Measurements from ENCODE around the gene ZNRF2.
"Not testable (repeated sequence)": the region's sequence is repeated elsewhere in the genome, so short reads cannot be mapped to it uniquely, and the experiment has no call there.

ZNRF2 gene

DNA sequence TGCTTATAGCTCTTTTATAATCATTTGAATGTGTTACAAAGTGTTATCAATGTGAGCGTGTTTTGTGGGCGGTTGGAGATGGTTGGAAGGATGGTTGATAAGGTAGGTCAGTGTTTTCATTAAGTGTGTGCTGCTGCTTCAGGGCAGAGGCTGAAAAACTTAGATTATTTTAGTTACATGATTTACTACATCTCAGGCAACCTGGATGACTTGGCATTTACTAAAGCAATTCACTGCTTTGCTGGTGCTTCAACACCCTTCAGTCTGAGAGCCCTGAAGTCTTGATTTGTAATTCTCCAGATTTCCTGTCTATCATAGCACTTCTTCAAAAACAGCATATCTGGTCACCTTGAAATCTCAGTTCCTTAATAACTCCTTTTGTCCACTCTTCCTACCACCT lies 11.9 kb downstream of the ZNRF2 start:
- H3K4me3 ChIP-seq; H3K9ac ChIP-seq (ENCODE audit: insufficient read length); H3K9me3 ChIP-seq (ENCODE audit: low read depth, low read length); H3K36me3 ChIP-seq (ENCODE audit: insufficient read depth, low read length); DNase-seq (ENCODE audit: low read depth, low spot score): not testable (repeated sequence)
- H3K27ac ChIP-seq, result peak overlapping the region; percentile 17; the same call in 1 of the 2 replicates

DNA sequence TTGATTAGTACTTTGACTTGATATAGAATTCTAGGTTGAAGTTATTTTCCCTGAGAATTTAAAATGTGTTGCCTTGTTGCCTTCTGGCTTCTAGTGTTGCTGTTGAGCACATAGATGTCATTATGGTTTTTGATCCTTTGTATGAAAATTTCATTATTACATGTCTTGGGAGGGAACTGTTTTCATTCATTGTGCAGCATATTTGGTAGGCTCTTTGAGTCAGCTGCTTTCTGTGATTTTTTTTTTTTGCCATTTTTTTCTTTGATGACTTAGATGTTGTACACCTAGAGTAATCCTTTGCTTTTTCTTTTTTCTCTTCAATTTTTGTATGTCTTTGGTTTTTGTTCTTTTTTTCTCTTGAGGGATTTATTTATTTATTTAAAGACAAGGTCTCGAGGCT lies 13.1 kb downstream of the ZNRF2 start:
- not testable (repeated sequence) for H3K4me3 ChIP-seq; H3K9ac ChIP-seq (ENCODE audit: insufficient read length); DNase-seq (ENCODE audit: low read depth, low spot score); H3K36me3 ChIP-seq (ENCODE audit: insufficient read depth, low read length); H3K9me3 ChIP-seq (ENCODE audit: low read depth, low read length); H3K27ac ChIP-seq

GRCh38 chr7:30298409-30298808 lies 14.0 kb downstream of the ZNRF2 start:
- H3K4me3 ChIP-seq; DNase-seq (ENCODE audit: low read depth, low spot score); H3K9me3 ChIP-seq (ENCODE audit: low read depth, low read length): not testable (repeated sequence)

DNA sequence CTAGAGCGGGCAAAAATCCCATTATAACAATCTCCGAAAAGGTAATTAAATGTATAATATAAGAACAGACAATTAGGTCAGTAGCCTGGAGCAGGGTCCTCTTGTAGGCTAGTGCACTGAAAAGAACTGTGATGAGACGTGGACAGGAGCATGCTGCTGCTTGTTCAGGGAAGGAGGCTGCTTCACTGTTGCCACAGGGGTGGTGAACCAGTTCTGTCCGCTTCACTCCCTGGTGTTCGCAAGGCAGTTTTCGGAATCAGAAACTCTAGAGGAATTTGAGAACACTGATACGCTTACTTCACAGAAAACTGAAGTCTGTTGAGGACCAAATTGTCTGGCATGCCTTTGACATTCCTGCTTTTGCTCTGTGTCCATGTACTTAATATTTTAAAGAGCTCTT lies 17.4 kb downstream of the ZNRF2 start:
- no peak for DNase-seq (ENCODE audit: low read depth, low spot score)
- H3K27ac ChIP-seq, result no peak overlapping the region
- H3K4me3 ChIP-seq, result no peak overlapping the region
- H3K9ac ChIP-seq (ENCODE audit: insufficient read length), result no peak overlapping the region
- no peak for TF ChIP-seq EZH2 (IDR thresholded peaks at IDR 0.05)
- no peak for TF ChIP-seq POLR2AphosphoS5 (IDR thresholded peaks at IDR 0.05; ENCODE audit: borderline replicate concordance, low read depth, low read length)
- no peak for TF ChIP-seq FOXP2 (optimal IDR thresholded peaks at IDR 0.05; ENCODE audit: control extremely low read depth, extremely low read length, insufficient read depth)
- H3K36me3 ChIP-seq (ENCODE audit: insufficient read depth, low read length), result no peaks in the 10 kb centered on the region
- no peaks in the 10 kb centered on the region for H3K9me3 ChIP-seq (ENCODE audit: low read depth, low read length)

More at GRCh38 chr7:30298409-30298808, 14.0 kb downstream of the ZNRF2 start:
- not testable (repeated sequence) for H3K27ac ChIP-seq; H3K36me3 ChIP-seq (ENCODE audit: insufficient read depth, low read length); H3K9ac ChIP-seq (ENCODE audit: insufficient read length)

GRCh38 chr7:30302656-30303311 lies 18.4 kb downstream of the ZNRF2 start:
- Histone ChIP-seq H3K4me3 (no peak overlapping the region), H3K9ac (ENCODE audit: insufficient read length) (no peak overlapping the region), H3K9me3 (ENCODE audit: low read depth, low read length) (no peaks in the 10 kb centered on the region), H3K36me3 (ENCODE audit: insufficient read depth, low read length) (no peaks in the 10 kb centered on the region), H3K27ac (no peak overlapping the region)
- TF ChIP-seq POLR2AphosphoS5 (IDR thresholded peaks at IDR 0.05; ENCODE audit: borderline replicate concordance, low read depth, low read length), result no peak
- TF ChIP-seq FOXP2 (optimal IDR thresholded peaks at IDR 0.05; ENCODE audit: control extremely low read depth, extremely low read length, insufficient read depth), result no peak
- TF ChIP-seq EZH2 (IDR thresholded peaks at IDR 0.05), result no peak
- DNase-seq (ENCODE audit: low read depth, low spot score), result no peak

DNA sequence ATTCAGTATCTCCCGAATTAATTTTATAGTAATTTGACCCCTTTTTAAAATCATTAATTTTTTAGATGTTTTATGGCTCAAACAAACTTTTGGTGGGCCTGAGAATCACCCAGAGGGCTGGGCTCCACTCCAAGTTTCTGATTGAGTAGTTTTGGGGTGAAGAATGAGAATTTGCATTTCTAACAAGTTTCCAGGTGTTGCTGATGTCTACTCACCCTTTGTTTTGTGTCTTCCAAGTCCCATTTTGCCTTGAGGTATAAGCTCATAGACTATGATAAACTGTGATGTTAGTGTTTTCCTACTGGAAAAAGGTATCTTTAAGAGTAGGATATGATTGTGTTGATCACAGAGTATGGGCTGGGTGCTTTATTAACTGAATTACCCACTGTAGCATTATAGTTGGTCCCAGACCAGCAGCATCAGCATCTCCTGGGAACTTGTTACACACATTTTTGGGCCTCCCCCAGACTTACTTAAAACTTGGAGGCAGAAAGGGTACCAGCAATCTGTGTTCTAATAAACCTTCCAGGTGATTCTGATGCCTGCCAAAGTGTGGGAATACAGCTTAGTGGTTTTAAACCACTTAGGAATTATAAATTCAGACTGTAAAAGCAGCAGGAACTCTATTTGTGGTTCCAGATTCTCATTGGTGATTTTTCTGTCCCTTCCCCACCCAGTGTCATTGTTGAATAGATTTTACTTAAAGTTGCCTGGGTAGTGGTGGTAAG lies 19.1 kb downstream of the ZNRF2 start:
- no peak overlapping the region for H3K4me3 ChIP-seq
- no peaks in the 10 kb centered on the region for H3K36me3 ChIP-seq (ENCODE audit: insufficient read depth, low read length)
- H3K9ac ChIP-seq (ENCODE audit: insufficient read length), result no peak overlapping the region
- no peaks in the 10 kb centered on the region for H3K9me3 ChIP-seq (ENCODE audit: low read depth, low read length)
- TF ChIP-seq EZH2 (IDR thresholded peaks at IDR 0.05) (no peak), FOXP2 (optimal IDR thresholded peaks at IDR 0.05; ENCODE audit: control extremely low read depth, extremely low read length, insufficient read depth) (no peak), POLR2AphosphoS5 (IDR thresholded peaks at IDR 0.05; ENCODE audit: borderline replicate concordance, low read depth, low read length) (no peak)
- peak overlapping the region; percentile 11; the same call in 1 of the 2 replicates for H3K27ac ChIP-seq
- DNase-seq (ENCODE audit: low read depth, low spot score), result no peak

GRCh38 chr7:30304177-30304884 lies 19.9 kb downstream of the ZNRF2 start:
- DNase-seq (ENCODE audit: low read depth, low spot score), result no peak
- TF ChIP-seq EZH2 (IDR thresholded peaks at IDR 0.05), result no peak
- TF ChIP-seq POLR2AphosphoS5 (IDR thresholded peaks at IDR 0.05; ENCODE audit: borderline replicate concordance, low read depth, low read length), result no peak
- TF ChIP-seq FOXP2 (optimal IDR thresholded peaks at IDR 0.05; ENCODE audit: control extremely low read depth, extremely low read length, insufficient read depth), result no peak
- Histone ChIP-seq H3K9me3 (ENCODE audit: low read depth, low read length) (no peaks in the 10 kb centered on the region), H3K9ac (ENCODE audit: insufficient read length) (no peak overlapping the region), H3K4me3 (no peak overlapping the region), H3K36me3 (ENCODE audit: insufficient read depth, low read length) (no peaks in the 10 kb centered on the region), H3K27ac (peak overlapping the region; percentile 11; the same call in 1 of the 2 replicates)

DNA sequence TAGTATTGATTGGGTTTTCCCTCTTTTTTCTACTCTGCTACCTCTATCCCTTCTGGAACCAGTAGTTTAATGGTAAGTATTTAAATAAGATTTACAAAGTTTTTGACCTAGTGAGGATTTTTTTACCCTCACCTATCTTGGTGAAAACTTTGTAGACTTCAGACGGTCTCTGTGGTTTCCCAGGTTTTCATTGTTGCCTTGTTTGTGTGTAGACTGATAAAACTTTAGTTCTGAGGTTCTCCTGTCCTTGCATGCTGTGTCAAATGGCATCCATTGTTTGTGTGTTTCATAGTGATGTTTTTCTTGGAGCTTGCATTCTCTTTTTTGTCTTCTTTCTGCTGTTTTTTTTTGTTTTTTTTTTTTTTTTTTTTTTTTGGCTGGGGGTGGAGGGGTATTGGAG lies 22.6 kb downstream of the ZNRF2 start:
- Histone ChIP-seq H3K9me3 (ENCODE audit: low read depth, low read length) (no peaks in the 10 kb centered on the region), H3K36me3 (ENCODE audit: insufficient read depth, low read length) (no peaks in the 10 kb centered on the region), H3K4me3 (no peak overlapping the region), H3K9ac (ENCODE audit: insufficient read length) (no peak overlapping the region), H3K27ac (no peak overlapping the region)
- DNase-seq (ENCODE audit: low read depth, low spot score), result no peak
- TF ChIP-seq EZH2 (IDR thresholded peaks at IDR 0.05) (no peak), FOXP2 (optimal IDR thresholded peaks at IDR 0.05; ENCODE audit: control extremely low read depth, extremely low read length, insufficient read depth) (no peak), POLR2AphosphoS5 (IDR thresholded peaks at IDR 0.05; ENCODE audit: borderline replicate concordance, low read depth, low read length) (no peak)

All from SK-N-MC (cell line).